HG03432 (cell line): ENCODE measurements around the gene ING4.
"Not testable (repeated sequence)": the region's sequence is repeated elsewhere in the genome, so short reads cannot be mapped to it uniquely, and the experiment has no call there.

ENCODE experiments used
- ATAC-seq: cut with Tn5 transposase; IDR thresholded peaks from one replicate; pipeline ENCODE4 v1.9.1; 2021; ENCODE audit warnings: mild to moderate bottlenecking, moderate library complexity; ENCODE audit not compliant: unreplicated experiment

Gene ING4

GRCh38 chr12:6662906-6663742 is at the start of gene ING4:
TSS of gene ING4 (minus strand) at chr12:6663119. CDS start at chr12:6663101, 18 bp downstream.
- peak; percentile 94 for ATAC-seq

GRCh38 chr12:6708960-6709394 is 46.1 kb upstream of the ING4 start:
- no peak for ATAC-seq

DNA sequence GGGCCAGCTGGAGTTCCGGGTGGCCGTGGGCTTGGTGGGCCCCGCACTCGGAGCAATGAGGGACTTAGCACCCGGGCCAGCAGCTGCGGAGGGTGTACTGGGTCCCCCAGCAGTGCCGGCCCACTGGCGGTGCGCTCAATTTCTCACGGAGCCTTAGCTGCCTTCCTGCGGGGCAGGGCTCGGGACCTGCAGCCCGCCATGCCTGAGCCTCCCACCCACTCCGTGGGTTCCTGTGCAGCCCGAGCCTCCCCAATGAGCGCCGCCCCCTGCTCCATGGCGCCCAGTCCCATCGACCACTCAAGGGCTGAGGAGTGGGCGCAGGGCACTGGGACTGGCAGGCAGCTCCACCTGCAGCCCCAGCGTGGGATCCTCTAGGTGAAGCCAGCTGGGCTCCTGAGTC is 45.4 kb upstream of the ING4 start:
- ATAC-seq, result not testable (repeated sequence)

- no peak for ATAC-seq
These were observed 40.7 kb upstream of the ING4 start for GRCh38 chr12:6703631-6704030.

DNA sequence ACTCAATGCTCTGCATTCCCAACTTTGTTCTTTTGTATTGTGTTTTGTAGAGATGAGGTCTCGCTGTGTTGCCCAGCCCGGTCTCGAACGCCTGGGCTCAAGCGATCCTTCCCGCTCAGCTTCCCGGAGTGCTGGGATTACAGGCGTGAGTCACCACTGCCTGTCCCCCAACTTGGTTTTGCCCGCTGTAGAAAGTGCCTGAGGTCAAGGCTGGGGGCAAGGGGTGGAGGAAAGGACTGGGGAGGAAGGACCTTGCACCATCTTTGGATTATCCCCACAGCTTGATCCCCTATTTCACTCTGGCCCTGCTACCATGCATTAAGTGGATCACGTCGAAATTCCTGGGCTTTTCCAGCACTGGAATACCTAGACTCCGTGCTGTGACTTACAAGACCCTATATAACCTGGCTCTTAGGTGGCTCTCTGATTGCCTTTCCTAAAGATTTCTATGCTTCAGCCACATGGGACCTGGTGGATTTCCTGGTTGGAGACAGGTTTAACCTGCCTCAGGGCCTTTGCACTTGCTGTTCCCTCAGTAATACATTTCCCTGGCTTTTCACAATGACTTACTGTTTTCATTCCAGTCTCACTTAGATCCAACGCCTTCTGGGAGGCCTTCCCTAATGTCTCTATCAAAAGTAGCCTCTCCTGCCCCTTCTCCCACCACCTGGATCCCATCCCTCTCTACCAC is 38.3 kb upstream of the ING4 start:
- no peak for ATAC-seq

DNA sequence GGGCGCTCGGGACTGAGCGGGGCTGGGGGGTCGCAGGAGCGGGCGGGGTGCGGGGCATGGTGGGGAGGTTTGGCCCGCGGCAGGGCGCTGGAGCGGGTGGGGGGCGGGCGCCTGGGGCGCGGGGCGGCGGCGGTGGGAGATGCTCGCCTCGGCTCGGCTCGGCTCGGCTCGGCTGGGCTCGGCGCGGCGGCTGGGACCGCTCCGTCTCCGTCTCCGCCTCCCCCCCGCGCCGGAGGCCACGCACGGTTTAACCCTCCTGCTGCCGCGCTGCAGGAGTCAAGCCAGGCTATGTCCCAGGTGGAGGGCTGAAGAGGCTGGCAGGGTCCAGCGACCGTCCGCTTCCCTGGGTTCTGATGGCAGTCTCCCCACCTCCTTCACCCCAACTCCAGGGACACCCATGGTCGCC is 37.7 kb upstream of the ING4 start, which contains the start of gene PIANP:
TSS of gene PIANP (minus strand) at position 170 of the 406 bp plus-strand sequence. CDS start 2,754 bp downstream, outside the sequence.
- ATAC-seq, result no peak

DNA sequence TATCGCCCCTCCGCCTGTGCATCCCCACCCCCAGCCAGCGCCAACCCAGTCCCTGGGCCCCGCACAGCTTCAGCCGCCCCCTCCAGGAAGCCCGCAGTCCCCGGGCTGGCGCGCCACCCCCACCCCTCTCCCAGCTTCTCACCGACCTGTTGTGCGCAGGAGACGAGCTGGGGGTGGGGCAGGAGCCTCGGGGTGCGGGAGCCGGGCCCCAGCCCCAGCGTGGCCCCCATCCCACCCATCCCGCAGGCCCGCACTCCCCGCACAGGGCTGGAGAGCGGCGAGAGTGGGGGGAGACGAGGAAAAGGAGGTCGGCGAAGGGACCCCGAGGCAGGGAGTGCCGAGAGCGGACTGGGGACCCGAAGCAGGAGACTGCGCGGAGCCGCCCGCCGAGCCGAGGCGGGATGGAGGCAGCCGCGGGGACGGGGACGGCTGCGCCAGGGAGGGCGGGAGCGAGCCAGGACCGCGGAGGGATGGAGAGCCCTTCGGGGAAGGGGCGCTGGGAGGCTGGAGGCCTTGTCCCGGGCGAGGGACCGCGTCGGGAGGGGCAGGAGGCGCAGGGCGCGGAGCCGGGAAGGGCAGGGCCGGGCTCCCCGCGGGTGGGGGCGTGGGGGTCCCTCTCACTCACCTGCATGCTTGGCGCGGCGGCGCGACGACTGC is 37.2 kb upstream of the ING4 start:
- ATAC-seq, result no peak

- no peak for ATAC-seq
These were observed 36.5 kb upstream of the ING4 start for GRCh38 chr12:6699259-6699988.

GRCh38 chr12:6698352-6699046 is 35.6 kb upstream of the ING4 start:
- ATAC-seq, result no peak

DNA sequence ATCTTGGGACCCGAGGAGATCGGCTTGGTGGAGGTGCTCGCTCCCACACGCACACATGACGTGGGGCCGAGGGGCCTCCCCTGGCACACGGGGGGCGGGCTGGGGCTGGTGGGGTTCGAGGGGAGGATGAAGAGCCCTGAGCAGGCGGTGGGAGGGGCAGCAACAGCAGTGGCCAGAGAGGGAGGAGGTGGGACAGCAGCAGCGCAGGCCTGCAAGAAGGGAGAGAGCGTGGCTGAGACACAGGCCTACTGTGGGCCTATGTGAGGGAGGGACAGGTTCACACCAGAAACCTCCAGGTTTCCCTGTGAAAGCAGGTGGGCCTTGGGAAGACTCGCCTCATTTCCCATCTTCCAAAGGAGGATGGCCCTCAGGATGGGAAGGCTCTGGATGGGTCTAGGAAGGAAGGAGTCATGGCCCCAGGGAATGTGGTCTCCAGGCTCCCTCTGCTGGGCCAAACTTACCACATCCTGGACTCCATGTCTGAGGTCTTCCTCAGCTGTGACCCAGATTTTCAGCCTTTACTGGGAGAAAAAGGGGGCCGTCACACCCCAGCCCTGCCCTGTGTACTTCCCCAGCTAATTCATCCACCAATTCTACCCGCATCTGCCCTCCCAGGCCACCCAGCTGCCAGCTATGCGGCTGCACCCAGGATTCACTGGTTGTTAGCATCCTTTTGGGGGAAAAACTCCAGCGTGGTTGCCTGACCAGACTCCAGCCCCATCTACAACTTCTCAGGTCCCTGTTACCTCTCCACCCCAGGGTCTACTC is 34.8 kb upstream of the ING4 start:
- no peak for ATAC-seq

DNA sequence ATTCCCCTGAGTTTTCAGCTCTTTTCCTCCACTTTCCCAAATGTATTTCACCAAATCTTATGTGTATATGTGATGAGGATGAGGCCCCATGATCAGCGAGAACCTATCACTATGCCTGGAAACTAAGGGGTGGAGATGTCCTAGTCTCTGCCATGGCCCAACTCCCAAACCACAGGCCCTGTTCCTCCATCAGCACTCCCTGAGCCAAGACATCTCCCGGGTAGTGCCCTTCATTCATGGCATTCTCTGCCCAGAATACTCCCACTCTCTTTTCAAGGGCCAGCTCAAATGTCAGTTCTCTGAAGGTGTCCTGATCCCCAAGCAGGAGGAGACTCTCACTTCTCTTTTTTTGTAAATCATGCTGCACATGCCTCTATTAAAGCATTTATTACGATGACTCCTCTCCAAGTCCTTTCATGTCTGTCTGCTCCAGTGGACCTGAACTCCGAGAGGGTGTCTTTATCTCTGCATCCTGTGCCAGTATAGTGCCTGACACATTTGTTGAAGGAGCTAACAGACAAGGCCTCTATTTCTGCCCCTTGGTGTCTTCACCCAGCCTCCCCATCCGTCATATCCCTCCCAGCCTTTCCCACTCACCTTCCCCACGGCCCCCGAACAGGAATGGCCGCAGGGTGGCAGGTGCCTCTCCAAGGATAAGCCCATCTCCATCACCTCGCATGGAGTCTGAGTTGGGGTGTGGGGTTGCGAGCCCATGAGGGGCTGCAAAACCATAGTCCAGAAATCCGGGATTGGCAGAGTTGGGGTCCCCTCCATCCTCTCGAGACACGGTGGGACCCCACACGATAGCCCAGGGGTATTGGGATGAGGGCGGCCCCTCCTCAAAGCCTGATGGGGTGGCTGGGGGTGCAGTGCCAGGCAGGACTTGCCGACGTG is 34.0 kb upstream of the ING4 start:
- ATAC-seq, result no peak

GRCh38 chr12:6695313-6696045 is 32.6 kb upstream of the ING4 start:
- no peak for ATAC-seq

DNA sequence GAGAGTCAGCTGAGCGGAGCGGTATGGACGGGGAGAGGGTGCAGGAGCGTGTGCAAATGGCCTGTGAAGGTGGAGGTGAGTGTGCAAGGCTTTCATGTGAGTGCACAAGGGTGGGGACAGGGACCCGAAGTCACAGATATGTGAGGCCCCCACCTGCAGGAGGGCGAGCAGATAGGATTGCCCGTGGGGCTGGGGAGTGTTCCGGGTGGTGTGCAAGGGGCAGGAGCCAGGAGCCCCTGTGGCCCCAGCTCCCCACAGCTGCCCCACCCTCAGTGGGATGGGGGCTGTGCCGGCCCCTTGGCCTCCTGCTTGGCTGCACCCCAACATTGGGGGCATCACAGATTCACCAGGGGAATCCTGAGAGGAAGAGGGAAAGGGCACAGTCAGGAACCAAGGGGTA is 31.8 kb upstream of the ING4 start:
- ATAC-seq, result no peak

GRCh38 chr12:6693832-6694355 is 31.0 kb upstream of the ING4 start:
- ATAC-seq, result no peak

GRCh38 chr12:6692888-6693287 is 30.0 kb upstream of the ING4 start:
- ATAC-seq, result no peak

DNA sequence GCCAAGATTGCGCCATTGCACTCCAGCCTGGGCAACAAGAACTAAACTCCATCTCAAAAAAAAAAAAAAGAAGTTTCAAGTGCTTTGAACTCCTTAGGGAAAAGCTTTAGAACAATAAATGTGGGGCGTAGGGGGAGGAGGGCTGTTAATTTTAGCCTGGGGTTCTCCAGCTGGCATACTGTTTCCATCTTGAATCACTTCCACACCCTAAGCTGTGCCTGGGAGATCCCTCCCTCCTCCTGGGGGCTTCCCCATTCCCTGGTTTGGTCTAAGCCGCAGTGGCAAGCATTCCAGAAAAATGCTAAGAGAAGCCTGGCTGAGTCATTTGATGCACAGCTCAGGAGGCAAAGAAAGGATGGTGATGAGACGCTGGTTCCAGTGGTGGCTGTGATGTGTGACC is 28.6 kb upstream of the ING4 start:
- ATAC-seq, result no peak

- peak; percentile 82 for ATAC-seq
These were observed 26.3 kb upstream of the ING4 start, which contains the start of gene ZNF384 for GRCh38 chr12:6688999-6689882. TSS of gene ZNF384 (minus strand) at chr12:6689375. CDS start at chr12:6679520, 9,855 bp downstream.
